Nephron progenitor cell (in vitro differentiated cells): ENCODE data around the gene TNFRSF18.
A peak's percentile ranks its signal among the peaks of the same experiment; 100 is the strongest.

ENCODE experiments used
- DNase-seq: peaks from one replicate; pipeline ENCODE4 v3.0.0; 2021
- H3K27ac Mint-ChIP-seq: 2 replicates; pipeline ENCODE4 v1.8.0; 2021; ENCODE audit warnings: mild to moderate bottlenecking, moderate library complexity, mixed read lengths
- H3K27me3 Mint-ChIP-seq: 2 replicates; pipeline ENCODE4 v1.8.0; 2021; ENCODE audit warnings: mild to moderate bottlenecking, low read depth, mixed read lengths; ENCODE audit not compliant: poor library complexity
- H3K36me3 Mint-ChIP-seq: 2 replicates; pipeline ENCODE4 v1.8.0; 2021; ENCODE audit warnings: low read depth, mixed read lengths
- H3K4me1 Mint-ChIP-seq: 2 replicates; pipeline ENCODE4 v1.8.0; 2021; ENCODE audit warnings: mixed read lengths
- H3K4me3 Mint-ChIP-seq: 2 replicates; pipeline ENCODE4 v1.8.0; 2021; ENCODE audit warnings: mild to moderate bottlenecking, moderate library complexity, mixed read lengths
- H3K9me3 Mint-ChIP-seq: 2 replicates; pipeline ENCODE4 v1.8.0; 2021; ENCODE audit warnings: mild to moderate bottlenecking, moderate library complexity, mixed read lengths
- CTCF ChIP-seq: fragments of 200-600 bp; sonication (generic); IDR thresholded peaks from 2 replicates; pipeline ENCODE4 v1.5.0; 2021; ENCODE audit warnings: antibody characterized with exemption

TNFRSF18 gene

GRCh38 chr1:1170215-1171091 lies 35.9 kb downstream of the TNFRSF18 start:
- DNase-seq = peak; percentile 11
- peaks cover 24% of the 10 kb centered on the region for H3K4me1 Mint-ChIP-seq
- H3K4me3 Mint-ChIP-seq = no peak overlapping the region
- peaks cover 30% of the 10 kb centered on the region for H3K27me3 Mint-ChIP-seq
- TF ChIP-seq CTCF = no peak
- H3K27ac Mint-ChIP-seq = no peak overlapping the region
- no peaks in the 10 kb centered on the region for H3K9me3 Mint-ChIP-seq
- H3K36me3 Mint-ChIP-seq = no peaks in the 10 kb centered on the region

- H3K4me1 Mint-ChIP-seq = peaks cover 29% of the 10 kb centered on the region
- no peaks in the 10 kb centered on the region for H3K9me3 Mint-ChIP-seq
- no peak overlapping the region for H3K27ac Mint-ChIP-seq
- H3K36me3 Mint-ChIP-seq = no peaks in the 10 kb centered on the region
- peak; percentile 4 for DNase-seq
- peaks cover 22% of the 10 kb centered on the region for H3K27me3 Mint-ChIP-seq
- no peak for TF ChIP-seq CTCF
- H3K4me3 Mint-ChIP-seq = no peak overlapping the region
These were observed 36.8 kb downstream of the TNFRSF18 start for GRCh38 chr1:1169429-1170214.

GRCh38 chr1:1168451-1169411 lies 37.7 kb downstream of the TNFRSF18 start:
- Mint-ChIP-seq H3K27me3 (peaks cover 22% of the 10 kb centered on the region), H3K36me3 (no peaks in the 10 kb centered on the region), H3K9me3 (no peaks in the 10 kb centered on the region), H3K4me1 (peaks cover 31% of the 10 kb centered on the region), H3K27ac (no peak overlapping the region), H3K4me3 (no peak overlapping the region)
- DNase-seq = peak; percentile 12
- TF ChIP-seq CTCF = no peak

- peak; percentile 3 for DNase-seq
- H3K4me1 Mint-ChIP-seq = peaks cover 35% of the 10 kb centered on the region
- no peak overlapping the region for H3K27ac Mint-ChIP-seq
- TF ChIP-seq CTCF = no peak
- H3K36me3 Mint-ChIP-seq = no peaks in the 10 kb centered on the region
- H3K9me3 Mint-ChIP-seq = no peaks in the 10 kb centered on the region
- H3K4me3 Mint-ChIP-seq = no peak overlapping the region
- peaks cover 25% of the 10 kb centered on the region for H3K27me3 Mint-ChIP-seq
These were observed 38.4 kb downstream of the TNFRSF18 start for GRCh38 chr1:1167841-1168450.

GRCh38 chr1:1167398-1167821 lies 39.0 kb downstream of the TNFRSF18 start:
- Mint-ChIP-seq H3K4me3 (no peak overlapping the region), H3K27me3 (peaks cover 22% of the 10 kb centered on the region), H3K27ac (no peak overlapping the region), H3K4me1 (peaks cover 35% of the 10 kb centered on the region), H3K36me3 (no peaks in the 10 kb centered on the region), H3K9me3 (no peaks in the 10 kb centered on the region)
- DNase-seq = peak; percentile 11
- no peak for TF ChIP-seq CTCF
